Keratinocyte (primary cell): Measurements from ENCODE around the gene LGR4. TPM values are rescaled to one million over a fixed set of nuclear protein-coding genes. Genes with fewer than 3 reads are reported as not detected.

ENCODE experiments used
- DNase-seq: peaks from one replicate; pipeline ENCODE4 v3.0.0-alpha.2; 2011; ENCODE audit warnings: low read depth, missing footprints, low spot score
- FAIRE-seq: peaks from 2 replicates; lab custom pipeline; 2011; peaks lifted over from hg19 to GRCh38; lab: Jason Lieb, UNC
- H2AFZ ChIP-seq: 2 replicates; pipeline ENCODE4 v1.6.0; 2012; ENCODE audit warnings: low read length, control low read depth, inconsistent platforms; ENCODE audit not compliant: control insufficient read depth
- H3K27ac ChIP-seq: 2 replicates; pipeline ENCODE4 v1.5.1; 2011; ENCODE audit warnings: low read length; ENCODE audit not compliant: control insufficient read depth, insufficient read depth
- H3K27me3 ChIP-seq: 3 replicates; pipeline ENCODE4 v1.6.0; 2011; ENCODE audit warnings: low read length; ENCODE audit not compliant: control insufficient read depth, insufficient read depth; ENCODE audit errors: extremely low read depth
- H3K36me3 ChIP-seq, 2 experiments: 2 replicates in 1 of 2; 3 replicates in 1 of 2; pipeline ENCODE4 v1.5.1; 2011; ENCODE audit warnings: low read length in 2 of 2, mild to moderate bottlenecking in 1 of 2; ENCODE audit not compliant: control insufficient read depth in 2 of 2, insufficient read depth in 2 of 2; ENCODE audit errors: extremely low read depth in 1 of 2
- H3K4me1 ChIP-seq: 3 replicates; pipeline ENCODE4 v1.5.1; 2011; ENCODE audit warnings: low read length; ENCODE audit not compliant: control insufficient read depth, insufficient read depth; ENCODE audit errors: extremely low read depth
- H3K4me2 ChIP-seq: 3 replicates; pipeline ENCODE4 v1.6.0; 2011; ENCODE audit warnings: low read depth, low read length; ENCODE audit not compliant: control insufficient read depth, insufficient read depth; ENCODE audit errors: extremely low read depth
- H3K4me3 ChIP-seq, 3 experiments: fragments of 200-600 bp in 1 of 3; sonication (generic) in 1 of 3; 2 replicates in 2 of 3; 3 replicates in 1 of 3; pipeline ENCODE4 v1.5.1; 2011 to 2016; ENCODE audit warnings: low read length in 3 of 3, mild to moderate bottlenecking in 3 of 3, control low read depth in 2 of 3, inconsistent platforms in 1 of 3, low read depth in 1 of 3, mixed read lengths in 1 of 3, mixed run types in 1 of 3, moderate library complexity in 1 of 3; ENCODE audit not compliant: control insufficient read depth in 2 of 3, insufficient read depth in 2 of 3; ENCODE audit errors: extremely low read depth in 1 of 3
- H3K79me2 ChIP-seq: 2 replicates; pipeline ENCODE4 v1.6.0; 2012; ENCODE audit warnings: low read length; ENCODE audit not compliant: control insufficient read depth, insufficient read depth
- H3K9ac ChIP-seq: 3 replicates; pipeline ENCODE4 v1.6.0; 2011; ENCODE audit warnings: low read length; ENCODE audit not compliant: control insufficient read depth, insufficient read depth; ENCODE audit errors: extremely low read depth
- H3K9me1 ChIP-seq: 3 replicates; pipeline ENCODE4 v1.6.0; 2011; ENCODE audit warnings: low read length; ENCODE audit not compliant: control insufficient read depth, insufficient read depth; ENCODE audit errors: extremely low read depth
- H3K9me3 ChIP-seq: 2 replicates; pipeline ENCODE4 v1.5.1; 2012; ENCODE audit warnings: low read depth, low read length; ENCODE audit not compliant: control insufficient read depth
- H4K20me1 ChIP-seq: 3 replicates; pipeline ENCODE4 v1.6.0; 2011; ENCODE audit warnings: low read length; ENCODE audit not compliant: control insufficient read depth, insufficient read depth; ENCODE audit errors: extremely low read depth
- CTCF ChIP-seq, 3 experiments: IDR thresholded peaks in 1 of 3; conservative IDR thresholded peaks in 1 of 3; optimal IDR thresholded peaks in 1 of 3; 2 replicates in 2 of 3; 3 replicates in 1 of 3; pipeline versions ENCODE3 to v1.5.1; 2011; ENCODE audit warnings: low read length in 3 of 3, mild to moderate bottlenecking in 3 of 3, moderate library complexity in 2 of 3, control low read depth in 1 of 3, inconsistent platforms in 1 of 3; ENCODE audit not compliant: insufficient read depth in 2 of 3; ENCODE audit errors: extremely low read depth in 1 of 3
- EZH2 ChIP-seq: IDR thresholded peaks from one replicate; pipeline ENCODE4 v1.6.1; 2012; ENCODE audit warnings: inconsistent platforms, mild to moderate bottlenecking, low read length, moderate library complexity
- dilution Hi-C: fragments of 300-500 bp; cut with MboI; formaldehyde crosslinking; loops from one replicate; pipeline ENCODE4 v1.7.0; 2020; ENCODE audit warnings: low sequenced_read_pairs; ENCODE audit not compliant: extremely low pct_ligation_motif_present
- polyA plus RNA-seq, 5 experiments: library from polyadenylated mRNA; depleted of rRNA in 3 of 5; stranded (reverse) in 3 of 5; stranded (forward) in 1 of 5; unstranded in 1 of 5; fragments of >200 nt; gene quantifications; 1 replicate in 1 of 5; 2 replicates in 3 of 5; 3 replicates in 1 of 5; pipeline versions ENCODE4 v1.2.1 to v1.2.3, GENCODE V29; 2011 to 2012; ENCODE audit warnings: missing spikeins in 2 of 5, low read depth in 1 of 5, low replicate concordance in 1 of 5

LGR4 gene
- polyA plus RNA-seq, 1 donor (not counting 4 experiments of a cell fraction or from before 2014, with no cell fraction given): 49.7 TPM

DNA sequence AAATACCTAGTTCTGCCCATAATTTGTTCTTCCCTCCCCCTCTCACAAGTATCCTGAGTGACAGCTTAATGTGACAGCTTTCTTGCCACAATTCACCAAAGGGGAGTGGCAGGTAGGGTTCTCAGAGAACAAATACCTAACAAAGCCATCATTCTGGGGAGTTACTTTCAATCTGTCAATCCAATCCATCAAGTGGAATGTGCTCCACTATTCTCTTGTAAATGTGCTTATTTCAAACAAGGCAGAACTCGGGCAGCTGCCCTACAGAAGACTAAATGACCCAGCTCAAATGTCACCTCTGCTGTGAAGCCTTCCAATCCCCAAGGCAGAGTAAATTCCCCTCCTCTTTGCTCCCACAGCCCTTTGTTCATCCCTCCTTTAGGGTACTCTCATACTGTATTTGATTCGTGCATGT is 27.8 kb downstream of the LGR4 start:
- peak overlapping the region; percentile 20 for H3K4me2 ChIP-seq
- H3K27ac ChIP-seq: no peak overlapping the region
- peaks cover 25% of the 10 kb centered on the region for H3K4me1 ChIP-seq
- H3K9me1 ChIP-seq: no peaks in the 10 kb centered on the region
- H4K20me1 ChIP-seq: no peaks in the 10 kb centered on the region
- H3K4me3 ChIP-seq: no peak overlapping the region
- H3K9me3 ChIP-seq: no peaks in the 10 kb centered on the region
- H3K36me3 ChIP-seq: no peaks in the 10 kb centered on the region
- DNase-seq (no peak), FAIRE-seq (no peak)
- TF ChIP-seq EZH2: no peak
- no peak for TF ChIP-seq CTCF (optimal IDR thresholded peaks at IDR 0.05 in 1 of 3, IDR thresholded peaks at IDR 0.05 in 1 of 3, conservative IDR thresholded peaks at IDR 0.05 in 1 of 3; ENCODE audit: extremely low read depth in 1 of 3, insufficient read depth in 2 of 3, low read length in 3 of 3)
- H3K27me3 ChIP-seq: no peaks in the 10 kb centered on the region
- peaks cover 77% of the 10 kb centered on the region for H3K79me2 ChIP-seq
- H3K9ac ChIP-seq: no peak overlapping the region
- H2AFZ ChIP-seq: no peak overlapping the region
- dilution Hi-C loops: no loop called here

- peaks cover 25% of the 10 kb centered on the region for H3K4me1 ChIP-seq
Observed at GRCh38 chr11:27443746-27444507, 28.7 kb downstream of the LGR4 start.

More at GRCh38 chr11:27443746-27444507, 28.7 kb downstream of the LGR4 start:
- Histone ChIP-seq H3K9me3 (no peaks in the 10 kb centered on the region), H3K4me3 (no peak overlapping the region), H2AFZ (no peak overlapping the region), H3K27me3 (no peaks in the 10 kb centered on the region), H3K79me2 (peaks cover 77% of the 10 kb centered on the region), H3K27ac (no peak overlapping the region), H3K4me2 (no peak overlapping the region), H3K9me1 (no peaks in the 10 kb centered on the region), H4K20me1 (no peaks in the 10 kb centered on the region), H3K9ac (no peak overlapping the region), H3K36me3 (no peaks in the 10 kb centered on the region)
- no peak for DNase-seq
- dilution Hi-C loops: no loop called here
- no peak for TF ChIP-seq EZH2
- TF ChIP-seq CTCF (optimal IDR thresholded peaks at IDR 0.05 in 1 of 3, IDR thresholded peaks at IDR 0.05 in 1 of 3, conservative IDR thresholded peaks at IDR 0.05 in 1 of 3; ENCODE audit: extremely low read depth in 1 of 3, insufficient read depth in 2 of 3, low read length in 3 of 3): no peak
- FAIRE-seq: no peak
